B cell (primary cell): ENCODE results near the gene PRKCH. TPM values are rescaled to one million over a fixed set of nuclear protein-coding genes. Genes with fewer than 3 reads are reported as not detected.

Experiments
- ATAC-seq: fragments of 200-7000 bp; cut with Tn5 transposase; one replicate; pipeline ENCODE4 v1.10.0; 2021; ENCODE audit warnings: low read depth, mild to moderate bottlenecking, moderate number of reproducible peaks, moderate library complexity
- CTCF ChIA-PET: fragments of 350-600 bp; sonication (Branson Sonifier 250); formaldehyde crosslinking; loops from one replicate; lab custom pipeline; 2021; ENCODE audit warnings: antibody characterized with exemption, inconsistent platforms; lab: Charles Lee
- POLR2A ChIA-PET: fragments of 350-600 bp; sonication (Branson Sonifier 250); formaldehyde crosslinking; loops from one replicate; lab custom pipeline; 2021; ENCODE audit warnings: antibody characterized with exemption; lab: Charles Lee
- DNase-seq: peaks from one replicate; pipeline ENCODE4 v3.0.0; 2013
- H2AFZ ChIP-seq: 2 replicates; pipeline ENCODE4 v1.6.1; 2012; ENCODE audit warnings: mild to moderate bottlenecking, low read depth, low read length; ENCODE audit not compliant: insufficient read depth, poor library complexity, severe bottlenecking
- H3K27ac ChIP-seq, 2 donors: 1 replicate in 1 of 2; 2 replicates in 1 of 2; pipeline ENCODE4 v1.5.1; 2012 to 2013; ENCODE audit warnings: low read length in 2 of 2, mild to moderate bottlenecking in 2 of 2, moderate library complexity in 1 of 2
- H3K27me3 ChIP-seq, 4 experiments: fragments of 200-600 bp in 1 of 4; sonication (generic) in 1 of 4; replicated peaks in 1 of 4; 1 replicate in 2 of 4; 2 replicates in 2 of 4; pipeline versions ENCODE4 v1.6.1 to v1.7.0; 2013 to 2016; ENCODE audit warnings: low read length in 3 of 4, mild to moderate bottlenecking in 2 of 4, mixed read lengths in 1 of 4, moderate library complexity in 1 of 4; ENCODE audit not compliant: insufficient read depth in 4 of 4, control insufficient read depth in 3 of 4; ENCODE audit errors: control extremely low read depth in 1 of 4
- H3K36me3 ChIP-seq, 2 experiments: replicated peaks in 1 of 2; 1 replicate in 1 of 2; 2 replicates in 1 of 2; pipeline versions ENCODE4 v1.6.1 to v1.7.1; 2013; ENCODE audit warnings: low read length in 1 of 2; ENCODE audit not compliant: insufficient read depth in 2 of 2, control insufficient read depth in 1 of 2; ENCODE audit errors: control extremely low read depth in 1 of 2, extremely low read depth in 1 of 2
- H3K4me1 ChIP-seq, 2 donors: fragments of 200-600 bp in 1 of 2; sonication (generic) in 1 of 2; 1 replicate in 1 of 2; 2 replicates in 1 of 2; pipeline versions ENCODE4 v1.5.1 to v1.6.1; 2013 to 2017; ENCODE audit warnings: low read length in 2 of 2; ENCODE audit not compliant: control insufficient read depth in 2 of 2, insufficient read depth in 2 of 2
- H3K4me2 ChIP-seq: replicated peaks from 2 replicates; pipeline ENCODE3; 2012; ENCODE audit warnings: mild to moderate bottlenecking, low read depth, low read length; ENCODE audit not compliant: poor library complexity, severe bottlenecking
- H3K4me3 ChIP-seq, 5 experiments: fragments of 200-600 bp in 1 of 5; sonication (generic) in 1 of 5; 1 replicate in 3 of 5; 2 replicates in 2 of 5; pipeline versions ENCODE4 v1.5.1 to v1.7.0; 2011 to 2016; ENCODE audit warnings: low read length in 4 of 5, mild to moderate bottlenecking in 4 of 5, low read depth in 2 of 5, control low read depth in 1 of 5, moderate library complexity in 1 of 5; ENCODE audit not compliant: insufficient read depth in 1 of 5; ENCODE audit errors: control extremely low read depth in 1 of 5, extremely low read depth in 1 of 5
- H3K79me2 ChIP-seq: fragments of 200-600 bp; sonication (generic); one replicate; pipeline ENCODE4 v1.6.0; 2016; ENCODE audit warnings: low read length; ENCODE audit not compliant: control insufficient read depth, insufficient read depth
- H3K9ac ChIP-seq: fragments of 200-600 bp; sonication (generic); 2 replicates; pipeline ENCODE4 v1.6.1; 2017; ENCODE audit warnings: mild to moderate bottlenecking, low read length, moderate library complexity
- H3K9me3 ChIP-seq, 3 donors: one replicate each; pipeline versions ENCODE4 v1.6.1 to v1.7.1; 2013; ENCODE audit warnings: low read length in 2 of 3; ENCODE audit not compliant: control insufficient read depth in 2 of 3, insufficient read depth in 1 of 3; ENCODE audit errors: control extremely low read depth in 1 of 3
- H4K20me1 ChIP-seq: 2 replicates; pipeline ENCODE4 v1.6.0; 2012; ENCODE audit warnings: mild to moderate bottlenecking, low read length; ENCODE audit not compliant: insufficient read depth, control insufficient read depth, poor library complexity, severe bottlenecking
- H3K27ac Mint-ChIP-seq: one replicate; pipeline ENCODE4 v1.8.0; 2021; ENCODE audit warnings: mixed read lengths
- H3K27me3 Mint-ChIP-seq: one replicate; pipeline ENCODE4 v1.8.0; 2021; ENCODE audit warnings: mixed read lengths
- H3K4me1 Mint-ChIP-seq: one replicate; pipeline ENCODE4 v1.8.0; 2021; ENCODE audit warnings: mixed read lengths
- H3K4me3 Mint-ChIP-seq: one replicate; pipeline ENCODE4 v1.8.0; 2021; ENCODE audit warnings: mixed read lengths
- H3K9me3 Mint-ChIP-seq: one replicate; pipeline ENCODE4 v1.8.0; 2022; ENCODE audit warnings: mixed read lengths; ENCODE audit not compliant: insufficient read depth
- CTCF ChIP-seq: fragments of 200-600 bp; IDR thresholded peaks from one replicate; pipeline ENCODE4 v1.8.0; 2022; ENCODE audit warnings: antibody characterized with exemption, mild to moderate bottlenecking
- EZH2 ChIP-seq: IDR thresholded peaks from 2 replicates; pipeline ENCODE4 v1.6.1; 2012; ENCODE audit warnings: borderline replicate concordance, low read depth, mild to moderate bottlenecking, moderate library complexity, low read length; ENCODE audit not compliant: insufficient read depth, poor library complexity, severe bottlenecking
- WGBS: methylation state at CpG from one replicate; pipeline ENCODE4 v1.1.5; 2013; ENCODE audit warnings: missing lambda C conversion rate; ENCODE audit not compliant: insufficient coverage; 5-methylcytosine and 5-hydroxymethylcytosine counted together
- intact Hi-C: fragments of 100-400 bp; cut with micrococcal nuclease; formaldehyde crosslinking; loops from one replicate; pipeline ENCODE4 v1.10.0; 2022
- polyA plus RNA-seq: library from polyadenylated mRNA; depleted of rRNA; stranded (reverse); fragments of >200 nt; gene quantifications from 2 replicates; pipeline ENCODE4 v1.2.3, GENCODE V29; 2012
- total RNA-seq, 2 donors: library from RNA; stranded (reverse); fragments of 120-200 nt in 1 of 2; gene quantifications; 1 replicate in 1 of 2; 2 replicates in 1 of 2; pipeline versions ENCODE4 v1.2.3 to v1.2.4, GENCODE V29; 2013 to 2022

PRKCH gene
- total and polyA plus RNA-seq, 2 donors (not counting 1 experiment from before 2014, with no cell fraction given): 2.0 to 5.0 TPM

DNA sequence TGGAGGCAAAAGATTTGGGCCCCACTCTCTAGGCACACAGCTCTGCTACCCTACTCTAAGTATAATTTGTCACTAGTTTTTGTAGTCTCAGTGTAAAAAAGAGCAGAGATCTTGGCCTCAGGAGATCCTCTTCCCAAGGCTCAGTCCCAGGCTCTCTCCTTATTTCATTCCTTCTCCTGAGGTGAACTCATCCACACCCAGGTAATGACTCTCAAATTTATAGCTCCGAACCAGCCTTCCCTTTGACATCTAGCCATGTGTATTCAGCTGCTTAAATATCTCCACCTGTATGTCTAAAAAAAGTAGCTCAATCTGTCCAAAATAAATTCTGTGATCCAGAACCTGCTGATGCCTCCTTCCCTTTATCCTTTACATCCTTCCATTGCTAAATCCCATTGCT, 200.4 kb downstream of the PRKCH start:
- H3K36me3 ChIP-seq: no peaks in the 10 kb centered on the region
- H3K4me2 ChIP-seq: no peak overlapping the region
- POLR2A ChIA-PET: no interaction called here
- H3K27ac Mint-ChIP-seq: no peak overlapping the region
- no peak for TF ChIP-seq CTCF
- no peak for TF ChIP-seq EZH2
- H3K4me1 ChIP-seq: peaks cover 0 to 5% of the 10 kb centered on the region in 2 donors
- no peaks in the 10 kb centered on the region for H3K79me2 ChIP-seq
- no peak for DNase-seq
- H2AFZ ChIP-seq: no peak overlapping the region
- no peaks in the 10 kb centered on the region for H4K20me1 ChIP-seq
- H3K27ac ChIP-seq: no peak overlapping the region
- no peaks in the 10 kb centered on the region for H3K9me3 Mint-ChIP-seq
- 83% methylated on average over 1 of the region's 1 CpG for WGBS
- H3K27me3 ChIP-seq: no peaks in the 10 kb centered on the region
- peaks cover 15% of the 10 kb centered on the region for H3K4me1 Mint-ChIP-seq
- no peak overlapping the region for H3K4me3 ChIP-seq
- no peaks in the 10 kb centered on the region for H3K9me3 ChIP-seq
- no peak overlapping the region for H3K4me3 Mint-ChIP-seq
- H3K27me3 Mint-ChIP-seq: no peaks in the 10 kb centered on the region
- CTCF ChIA-PET: no interaction called here
- no peak overlapping the region for H3K9ac ChIP-seq
- no peak for ATAC-seq
- intact Hi-C loops: no loop called here

- Histone ChIP-seq H3K4me1 (peaks cover 0 to 9% of the 10 kb centered on the region in 2 donors), H3K36me3 (no peaks in the 10 kb centered on the region), H2AFZ (no peak overlapping the region), H3K27ac (no peak overlapping the region), H3K9me3 (no peaks in the 10 kb centered on the region), H3K9ac (no peak overlapping the region), H3K79me2 (no peaks in the 10 kb centered on the region), H3K4me3 (no peak overlapping the region), H3K4me2 (no peak overlapping the region), H4K20me1 (no peaks in the 10 kb centered on the region), H3K27me3 (no peaks in the 10 kb centered on the region)
- DNase-seq: no peak
- WGBS: 67% methylated on average over 3 of the region's 5 CpGs
- CTCF ChIA-PET: interaction anchor here (1.2 to 1.6 kb wide), 5 partner anchors 11 to 314 kb away, joined by 3 to 7 read pairs (median 3); no protein-coding TSS in a partner anchor
- no peak for ATAC-seq
- Mint-ChIP-seq H3K4me3 (no peak overlapping the region), H3K9me3 (no peaks in the 10 kb centered on the region), H3K27me3 (no peaks in the 10 kb centered on the region), H3K4me1 (peaks cover 21% of the 10 kb centered on the region), H3K27ac (no peak overlapping the region)
- intact Hi-C loops: loop anchor here (2.0 kb wide), 1 partner anchor 13 kb away; no protein-coding TSS in a partner anchor
- POLR2A ChIA-PET: interaction anchor here (0.6 to 1.8 kb wide), 4 partner anchors 19 to 225 kb away, joined by 3 to 9 read pairs (median 4); no protein-coding TSS in a partner anchor
- TF ChIP-seq EZH2 (no peak), CTCF (no peak)
Measured at GRCh38 chr14:61523751-61524150, 202.4 kb downstream of the PRKCH start.
